Astrocyte (in vitro differentiated cells and primary cell): ENCODE data around the gene JAG2. TPM values are rescaled to one million over a fixed set of nuclear protein-coding genes. Genes with fewer than 3 reads are reported as not detected.

Experiments
- DNase-seq: peaks from one replicate; pipeline ENCODE4 v3.0.0-alpha.2; 2010; ENCODE audit warnings: low read depth
- FAIRE-seq: peaks from 2 replicates; lab custom pipeline; 2011; peaks lifted over from hg19 to GRCh38; lab: Jason Lieb, UNC
- H2AFZ ChIP-seq: 2 replicates; pipeline ENCODE4 v1.6.0; 2012; ENCODE audit warnings: low read depth, low read length, inconsistent platforms
- H3K27ac ChIP-seq: 2 replicates; pipeline ENCODE4 v1.5.1; 2011; ENCODE audit warnings: low read depth, low read length, inconsistent platforms
- H3K27me3 ChIP-seq: 2 replicates; pipeline ENCODE4 v1.6.0; 2011; ENCODE audit warnings: low read length, inconsistent platforms; ENCODE audit not compliant: insufficient read depth
- H3K36me3 ChIP-seq: 2 replicates; pipeline ENCODE4 v1.5.1; 2011; ENCODE audit warnings: low read length, inconsistent platforms; ENCODE audit not compliant: insufficient read depth
- H3K4me1 ChIP-seq: 2 replicates; pipeline ENCODE4 v1.5.1; 2011; ENCODE audit warnings: low read length, inconsistent platforms; ENCODE audit not compliant: insufficient read depth
- H3K4me2 ChIP-seq: 2 replicates; pipeline ENCODE4 v1.6.0; 2012; ENCODE audit warnings: low read length, inconsistent platforms
- H3K4me3 ChIP-seq: 2 replicates; pipeline ENCODE4 v1.5.1; 2011; ENCODE audit warnings: low read depth, mild to moderate bottlenecking, low read length, inconsistent platforms; ENCODE audit not compliant: insufficient read depth
- H3K79me2 ChIP-seq: 2 replicates; pipeline ENCODE4 v1.6.0; 2012; ENCODE audit warnings: mild to moderate bottlenecking, low read length, inconsistent platforms; ENCODE audit not compliant: insufficient read depth
- H3K9ac ChIP-seq: 2 replicates; pipeline ENCODE4 v1.6.0; 2012; ENCODE audit warnings: mild to moderate bottlenecking, low read length, inconsistent platforms
- H3K9me3 ChIP-seq: 2 replicates; pipeline ENCODE4 v1.5.1; 2012; ENCODE audit warnings: low read depth, mild to moderate bottlenecking, low read length, inconsistent platforms; ENCODE audit not compliant: insufficient read depth
- H4K20me1 ChIP-seq: 2 replicates; pipeline ENCODE4 v1.6.0; 2012; ENCODE audit warnings: low read length, inconsistent platforms; ENCODE audit not compliant: insufficient read depth
- H3K27ac Mint-ChIP-seq: one replicate; pipeline ENCODE4 v1.8.0; 2021; ENCODE audit warnings: mild to moderate bottlenecking, mixed read lengths; ENCODE audit not compliant: unreplicated experiment
- H3K27me3 Mint-ChIP-seq: one replicate; pipeline ENCODE4 v1.8.0; 2021; ENCODE audit warnings: low read depth, mixed read lengths; ENCODE audit not compliant: unreplicated experiment
- H3K36me3 Mint-ChIP-seq: one replicate; pipeline ENCODE4 v1.8.0; 2021; ENCODE audit warnings: low read depth, mixed read lengths; ENCODE audit not compliant: unreplicated experiment
- H3K4me1 Mint-ChIP-seq: one replicate; pipeline ENCODE4 v1.8.0; 2021; ENCODE audit warnings: low read depth, mixed read lengths; ENCODE audit not compliant: unreplicated experiment
- H3K4me3 Mint-ChIP-seq: one replicate; pipeline ENCODE4 v1.8.0; 2021; ENCODE audit warnings: mild to moderate bottlenecking, moderate library complexity, mixed read lengths; ENCODE audit not compliant: unreplicated experiment
- H3K9me3 Mint-ChIP-seq: one replicate; pipeline ENCODE4 v1.8.0; 2021; ENCODE audit warnings: mild to moderate bottlenecking, mixed read lengths; ENCODE audit not compliant: unreplicated experiment
- CTCF ChIP-seq: IDR thresholded peaks from 2 replicates; pipeline ENCODE4 v1.5.1; 2011; ENCODE audit warnings: low read depth, mild to moderate bottlenecking, inconsistent platforms, low read length, moderate library complexity; ENCODE audit not compliant: insufficient read depth
- EZH2 ChIP-seq: IDR thresholded peaks from 2 replicates; pipeline ENCODE4 v1.6.1; 2012; ENCODE audit warnings: mild to moderate bottlenecking, low read length, inconsistent platforms; ENCODE audit not compliant: insufficient read depth
- total RNA-seq: library from RNA; stranded (reverse); gene quantifications from 2 replicates; pipeline ENCODE4 v1.2.1, GENCODE V29; 2021

JAG2 gene
- total RNA-seq, 1 donor from 2014 or later, result 6.6 TPM

GRCh38 chr14:105166571-105167302 lies 1.8 kb downstream of the JAG2 start:
- Mint-ChIP-seq H3K9me3 (no peaks in the 10 kb centered on the region), H3K4me3 (peak overlapping the region; percentile 22), H3K27me3 (peaks cover 17% of the 10 kb centered on the region), H3K36me3 (no peaks in the 10 kb centered on the region), H3K27ac (no peak overlapping the region), H3K4me1 (no peaks in the 10 kb centered on the region)
- FAIRE-seq, result no peak
- Histone ChIP-seq H4K20me1 (peaks cover 17% of the 10 kb centered on the region), H3K27ac (no peak overlapping the region), H3K9me3 (no peaks in the 10 kb centered on the region), H3K4me1 (peaks cover 4% of the 10 kb centered on the region), H3K4me2 (peak overlapping the region; percentile 66), H3K36me3 (no peaks in the 10 kb centered on the region), H3K79me2 (no peaks in the 10 kb centered on the region), H2AFZ (no peak overlapping the region), H3K27me3 (peaks cover 17% of the 10 kb centered on the region), H3K4me3 (no peak overlapping the region), H3K9ac (no peak overlapping the region)
- DNase-seq, result no peak
- TF ChIP-seq EZH2 (no peak), CTCF (no peak)

- Mint-ChIP-seq H3K4me1 (no peaks in the 10 kb centered on the region), H3K27me3 (peaks cover 17% of the 10 kb centered on the region), H3K36me3 (no peaks in the 10 kb centered on the region), H3K27ac (no peak overlapping the region), H3K4me3 (no peak overlapping the region), H3K9me3 (no peaks in the 10 kb centered on the region)
- no peak for DNase-seq
- no peaks in the 10 kb centered on the region for H3K9me3 ChIP-seq
- no peaks in the 10 kb centered on the region for H3K36me3 ChIP-seq
- no peak overlapping the region for H3K9ac ChIP-seq
- H3K27ac ChIP-seq, result no peak overlapping the region
- no peaks in the 10 kb centered on the region for H3K79me2 ChIP-seq
- no peak for FAIRE-seq
- H3K27me3 ChIP-seq, result peaks cover 17% of the 10 kb centered on the region
- peaks cover 4% of the 10 kb centered on the region for H3K4me1 ChIP-seq
- no peak overlapping the region for H3K4me3 ChIP-seq
- no peak overlapping the region for H3K4me2 ChIP-seq
- no peak overlapping the region for H2AFZ ChIP-seq
- peaks cover 17% of the 10 kb centered on the region for H4K20me1 ChIP-seq
- no peak for TF ChIP-seq EZH2
- TF ChIP-seq CTCF, result no peak
Observed at GRCh38 chr14:105165761-105166485, 2.7 kb downstream of the JAG2 start.
